ENCODE measurements around the gene BLTP2. TPM values are rescaled to one million over a fixed set of nuclear protein-coding genes. Genes with fewer than 3 reads are reported as not detected.

BLTP2 gene
- total RNA-seq, 1 experiment from 2014 or later, result 139 TPM

DNA sequence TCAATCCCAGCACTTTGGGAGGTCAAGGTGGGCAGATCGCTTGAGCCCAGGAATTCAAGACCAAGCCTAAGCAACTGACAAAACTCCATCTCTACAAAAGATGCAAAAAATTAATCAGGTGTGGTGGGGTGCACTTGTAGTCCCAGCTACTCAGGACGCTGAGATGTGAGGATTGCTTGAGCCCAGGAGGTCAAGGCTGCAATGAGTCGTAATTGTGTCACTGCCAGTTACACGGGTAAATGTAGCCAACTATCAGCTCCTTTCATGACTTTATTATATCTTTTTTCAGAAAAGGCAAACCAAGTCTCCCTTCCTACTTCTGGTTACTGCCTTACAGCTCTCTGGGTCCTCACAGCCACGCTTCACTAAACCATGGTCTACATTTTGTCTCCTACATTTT lies 12.8 kb upstream of the BLTP2 start:
- ATAC-seq, result no peak
- ChIA-PET CTCF (no interaction called here), POLR2A (no interaction called here)
- peaks cover 21% of the 10 kb centered on the region for H3K9me3 Mint-ChIP-seq
- peaks cover 35% of the 10 kb centered on the region for H3K36me3 Mint-ChIP-seq
- peaks cover 8% of the 10 kb centered on the region for H3K4me1 Mint-ChIP-seq
- H3K4me3 Mint-ChIP-seq, result no peak overlapping the region
- H3K27me3 Mint-ChIP-seq (ENCODE audit: low read depth), result 0 out of 2 replicates have a peak, but pooled peaks cover 3% of the 10 kb centered on the region
- DNase-seq (ENCODE audit: low spot score), result no peak
- H3K27ac Mint-ChIP-seq, result no peak overlapping the region
- TF ChIP-seq KAT7 (CRISPR knock-in tag; IDR thresholded peaks at IDR 0.05; ENCODE audit: borderline replicate concordance) (no peak), ZNF232 (CRISPR knock-in tag; IDR thresholded peaks at IDR 0.05) (no peak), FOXK1 (CRISPR knock-in tag; IDR thresholded peaks at IDR 0.05) (no peak), SOX15 (CRISPR knock-in tag; IDR thresholded peaks at IDR 0.05) (no peak), ZNF263 (CRISPR knock-in tag; IDR thresholded peaks at IDR 0.05; ENCODE audit: low read depth) (no peak), ESRRA (CRISPR knock-in tag; IDR thresholded peaks at IDR 0.05; ENCODE audit: borderline replicate concordance) (no peak), FOXJ3 (CRISPR knock-in tag; IDR thresholded peaks at IDR 0.05; ENCODE audit: borderline replicate concordance) (no peak), CREB1 (CRISPR knock-in tag; IDR thresholded peaks at IDR 0.05) (no peak), TCF7 (CRISPR knock-in tag; IDR thresholded peaks at IDR 0.05; ENCODE audit: low read depth) (no peak)
- TF ChIP-seq, protein P1, sequence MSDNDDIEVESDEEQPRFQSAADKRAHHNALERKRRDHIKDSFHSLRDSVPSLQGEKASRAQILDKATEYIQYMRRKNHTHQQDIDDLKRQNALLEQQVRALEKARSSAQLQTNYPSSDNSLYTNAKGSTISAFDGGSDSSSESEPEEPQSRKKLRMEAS (CRISPR knock-in tag; IDR thresholded peaks at IDR 0.05), result no peak
- TF ChIP-seq, protein P2, sequence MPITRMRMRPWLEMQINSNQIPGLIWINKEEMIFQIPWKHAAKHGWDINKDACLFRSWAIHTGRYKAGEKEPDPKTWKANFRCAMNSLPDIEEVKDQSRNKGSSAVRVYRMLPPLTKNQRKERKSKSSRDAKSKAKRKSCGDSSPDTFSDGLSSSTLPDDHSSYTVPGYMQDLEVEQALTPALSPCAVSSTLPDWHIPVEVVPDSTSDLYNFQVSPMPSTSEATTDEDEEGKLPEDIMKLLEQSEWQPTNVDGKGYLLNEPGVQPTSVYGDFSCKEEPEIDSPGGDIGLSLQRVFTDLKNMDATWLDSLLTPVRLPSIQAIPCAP (CRISPR knock-in tag; IDR thresholded peaks at IDR 0.05), result no peak
- TF ChIP-seq, protein P3, sequence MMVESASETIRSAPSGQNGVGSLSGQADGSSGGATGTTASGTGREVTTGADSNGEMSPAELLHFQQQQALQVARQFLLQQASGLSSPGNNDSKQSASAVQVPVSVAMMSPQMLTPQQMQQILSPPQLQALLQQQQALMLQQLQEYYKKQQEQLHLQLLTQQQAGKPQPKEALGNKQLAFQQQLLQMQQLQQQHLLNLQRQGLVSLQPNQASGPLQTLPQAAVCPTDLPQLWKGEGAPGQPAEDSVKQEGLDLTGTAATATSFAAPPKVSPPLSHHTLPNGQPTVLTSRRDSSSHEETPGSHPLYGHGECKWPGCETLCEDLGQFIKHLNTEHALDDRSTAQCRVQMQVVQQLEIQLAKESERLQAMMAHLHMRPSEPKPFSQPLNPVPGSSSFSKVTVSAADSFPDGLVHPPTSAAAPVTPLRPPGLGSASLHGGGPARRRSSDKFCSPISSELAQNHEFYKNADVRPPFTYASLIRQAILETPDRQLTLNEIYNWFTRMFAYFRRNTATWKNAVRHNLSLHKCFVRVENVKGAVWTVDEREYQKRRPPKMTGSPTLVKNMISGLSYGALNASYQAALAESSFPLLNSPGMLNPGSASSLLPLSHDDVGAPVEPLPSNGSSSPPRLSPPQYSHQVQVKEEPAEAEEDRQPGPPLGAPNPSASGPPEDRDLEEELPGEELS (CRISPR knock-in tag; IDR thresholded peaks at IDR 0.05), result no peak
- TF ChIP-seq, protein P4, sequence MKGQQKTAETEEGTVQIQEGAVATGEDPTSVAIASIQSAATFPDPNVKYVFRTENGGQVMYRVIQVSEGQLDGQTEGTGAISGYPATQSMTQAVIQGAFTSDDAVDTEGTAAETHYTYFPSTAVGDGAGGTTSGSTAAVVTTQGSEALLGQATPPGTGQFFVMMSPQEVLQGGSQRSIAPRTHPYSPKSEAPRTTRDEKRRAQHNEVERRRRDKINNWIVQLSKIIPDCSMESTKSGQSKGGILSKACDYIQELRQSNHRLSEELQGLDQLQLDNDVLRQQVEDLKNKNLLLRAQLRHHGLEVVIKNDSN (CRISPR knock-in tag; IDR thresholded peaks at IDR 0.05), result no peak
- TF ChIP-seq, protein P5, sequence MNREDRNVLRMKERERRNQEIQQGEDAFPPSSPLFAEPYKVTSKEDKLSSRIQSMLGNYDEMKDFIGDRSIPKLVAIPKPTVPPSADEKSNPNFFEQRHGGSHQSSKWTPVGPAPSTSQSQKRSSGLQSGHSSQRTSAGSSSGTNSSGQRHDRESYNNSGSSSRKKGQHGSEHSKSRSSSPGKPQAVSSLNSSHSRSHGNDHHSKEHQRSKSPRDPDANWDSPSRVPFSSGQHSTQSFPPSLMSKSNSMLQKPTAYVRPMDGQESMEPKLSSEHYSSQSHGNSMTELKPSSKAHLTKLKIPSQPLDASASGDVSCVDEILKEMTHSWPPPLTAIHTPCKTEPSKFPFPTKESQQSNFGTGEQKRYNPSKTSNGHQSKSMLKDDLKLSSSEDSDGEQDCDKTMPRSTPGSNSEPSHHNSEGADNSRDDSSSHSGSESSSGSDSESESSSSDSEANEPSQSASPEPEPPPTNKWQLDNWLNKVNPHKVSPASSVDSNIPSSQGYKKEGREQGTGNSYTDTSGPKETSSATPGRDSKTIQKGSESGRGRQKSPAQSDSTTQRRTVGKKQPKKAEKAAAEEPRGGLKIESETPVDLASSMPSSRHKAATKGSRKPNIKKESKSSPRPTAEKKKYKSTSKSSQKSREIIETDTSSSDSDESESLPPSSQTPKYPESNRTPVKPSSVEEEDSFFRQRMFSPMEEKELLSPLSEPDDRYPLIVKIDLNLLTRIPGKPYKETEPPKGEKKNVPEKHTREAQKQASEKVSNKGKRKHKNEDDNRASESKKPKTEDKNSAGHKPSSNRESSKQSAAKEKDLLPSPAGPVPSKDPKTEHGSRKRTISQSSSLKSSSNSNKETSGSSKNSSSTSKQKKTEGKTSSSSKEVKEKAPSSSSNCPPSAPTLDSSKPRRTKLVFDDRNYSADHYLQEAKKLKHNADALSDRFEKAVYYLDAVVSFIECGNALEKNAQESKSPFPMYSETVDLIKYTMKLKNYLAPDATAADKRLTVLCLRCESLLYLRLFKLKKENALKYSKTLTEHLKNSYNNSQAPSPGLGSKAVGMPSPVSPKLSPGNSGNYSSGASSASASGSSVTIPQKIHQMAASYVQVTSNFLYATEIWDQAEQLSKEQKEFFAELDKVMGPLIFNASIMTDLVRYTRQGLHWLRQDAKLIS (CRISPR knock-in tag; IDR thresholded peaks at IDR 0.05; ENCODE audit: borderline replicate concordance), result no peak
- TF ChIP-seq, protein P6, sequence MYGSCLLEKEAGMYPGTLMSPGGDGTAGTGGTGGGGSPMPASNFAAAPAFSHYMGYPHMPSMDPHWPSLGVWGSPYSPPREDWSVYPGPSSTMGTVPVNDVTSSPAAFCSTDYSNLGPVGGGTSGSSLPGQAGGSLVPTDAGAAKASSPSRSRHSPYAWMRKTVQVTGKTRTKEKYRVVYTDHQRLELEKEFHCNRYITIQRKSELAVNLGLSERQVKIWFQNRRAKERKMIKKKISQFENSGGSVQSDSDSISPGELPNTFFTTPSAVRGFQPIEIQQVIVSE (CRISPR knock-in tag; IDR thresholded peaks at IDR 0.05; ENCODE audit: borderline replicate concordance), result no peak
- TF ChIP-seq, protein P7, sequence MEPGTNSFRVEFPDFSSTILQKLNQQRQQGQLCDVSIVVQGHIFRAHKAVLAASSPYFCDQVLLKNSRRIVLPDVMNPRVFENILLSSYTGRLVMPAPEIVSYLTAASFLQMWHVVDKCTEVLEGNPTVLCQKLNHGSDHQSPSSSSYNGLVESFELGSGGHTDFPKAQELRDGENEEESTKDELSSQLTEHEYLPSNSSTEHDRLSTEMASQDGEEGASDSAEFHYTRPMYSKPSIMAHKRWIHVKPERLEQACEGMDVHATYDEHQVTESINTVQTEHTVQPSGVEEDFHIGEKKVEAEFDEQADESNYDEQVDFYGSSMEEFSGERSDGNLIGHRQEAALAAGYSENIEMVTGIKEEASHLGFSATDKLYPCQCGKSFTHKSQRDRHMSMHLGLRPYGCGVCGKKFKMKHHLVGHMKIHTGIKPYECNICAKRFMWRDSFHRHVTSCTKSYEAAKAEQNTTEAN (CRISPR knock-in tag; IDR thresholded peaks at IDR 0.05), result no peak
- TF ChIP-seq, protein P8, sequence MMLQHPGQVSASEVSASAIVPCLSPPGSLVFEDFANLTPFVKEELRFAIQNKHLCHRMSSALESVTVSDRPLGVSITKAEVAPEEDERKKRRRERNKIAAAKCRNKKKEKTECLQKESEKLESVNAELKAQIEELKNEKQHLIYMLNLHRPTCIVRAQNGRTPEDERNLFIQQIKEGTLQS (CRISPR knock-in tag; conservative IDR thresholded peaks at IDR 0.05), result no peak
- TF ChIP-seq, protein P9, sequence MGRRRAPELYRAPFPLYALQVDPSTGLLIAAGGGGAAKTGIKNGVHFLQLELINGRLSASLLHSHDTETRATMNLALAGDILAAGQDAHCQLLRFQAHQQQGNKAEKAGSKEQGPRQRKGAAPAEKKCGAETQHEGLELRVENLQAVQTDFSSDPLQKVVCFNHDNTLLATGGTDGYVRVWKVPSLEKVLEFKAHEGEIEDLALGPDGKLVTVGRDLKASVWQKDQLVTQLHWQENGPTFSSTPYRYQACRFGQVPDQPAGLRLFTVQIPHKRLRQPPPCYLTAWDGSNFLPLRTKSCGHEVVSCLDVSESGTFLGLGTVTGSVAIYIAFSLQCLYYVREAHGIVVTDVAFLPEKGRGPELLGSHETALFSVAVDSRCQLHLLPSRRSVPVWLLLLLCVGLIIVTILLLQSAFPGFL (CRISPR knock-in tag; IDR thresholded peaks at IDR 0.05; ENCODE audit: borderline replicate concordance), result no peak
- TF ChIP-seq, protein P10, sequence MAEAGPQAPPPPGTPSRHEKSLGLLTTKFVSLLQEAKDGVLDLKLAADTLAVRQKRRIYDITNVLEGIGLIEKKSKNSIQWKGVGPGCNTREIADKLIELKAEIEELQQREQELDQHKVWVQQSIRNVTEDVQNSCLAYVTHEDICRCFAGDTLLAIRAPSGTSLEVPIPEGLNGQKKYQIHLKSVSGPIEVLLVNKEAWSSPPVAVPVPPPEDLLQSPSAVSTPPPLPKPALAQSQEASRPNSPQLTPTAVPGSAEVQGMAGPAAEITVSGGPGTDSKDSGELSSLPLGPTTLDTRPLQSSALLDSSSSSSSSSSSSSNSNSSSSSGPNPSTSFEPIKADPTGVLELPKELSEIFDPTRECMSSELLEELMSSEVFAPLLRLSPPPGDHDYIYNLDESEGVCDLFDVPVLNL (CRISPR knock-in tag; IDR thresholded peaks at IDR 0.05; ENCODE audit: borderline replicate concordance, low read depth), result no peak

Data from WTC11 (cell line).